Raji (cell line): ENCODE measurements around the gene ORC5.

ENCODE experiments used
- POLR2A ChIP-seq: IDR thresholded peaks from 2 replicates; pipeline ENCODE4 v1.6.1; 2011; ENCODE audit warnings: low read depth, low read length, control low read depth; ENCODE audit not compliant: insufficient read depth

The ORC5 gene

DNA sequence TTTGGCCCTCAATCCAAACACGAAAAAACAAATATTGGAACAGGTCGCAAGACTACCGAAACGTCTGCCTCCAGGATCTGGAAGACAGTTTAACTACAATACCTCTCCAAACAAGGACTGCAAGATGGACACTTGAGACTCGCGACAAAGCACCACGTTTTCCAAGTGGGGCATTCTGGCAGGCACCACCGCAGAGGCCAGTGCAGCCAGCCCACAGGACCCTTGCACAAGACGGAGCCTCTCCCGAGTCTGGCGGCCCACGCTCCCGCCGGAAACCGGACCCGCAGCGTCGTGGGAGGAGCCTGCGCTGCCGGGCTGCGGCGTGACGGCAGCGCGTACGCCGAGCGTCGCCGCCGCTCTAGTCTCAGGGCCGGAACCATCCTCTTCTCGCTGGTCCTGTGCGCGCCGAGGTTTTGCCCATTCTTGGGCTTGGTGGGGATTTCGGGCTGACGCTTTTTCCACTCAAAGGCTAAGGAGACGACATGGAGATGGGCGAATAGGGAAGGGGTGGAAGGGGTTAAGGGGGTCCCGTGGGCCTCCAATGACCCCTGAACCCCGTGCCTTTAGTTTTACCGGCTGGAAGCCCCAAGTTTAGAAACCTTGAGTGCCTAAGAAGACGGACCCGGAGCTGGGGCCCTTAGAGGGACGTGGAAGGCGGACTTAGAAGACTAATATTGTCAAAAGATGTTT, at the start of gene ORC5:
TSS of gene ORC5 (minus strand) at position 283 of the 690 bp plus-strand sequence. CDS start at position 174, 109 bp downstream.
- peak; percentile 99 for TF ChIP-seq POLR2A

DNA sequence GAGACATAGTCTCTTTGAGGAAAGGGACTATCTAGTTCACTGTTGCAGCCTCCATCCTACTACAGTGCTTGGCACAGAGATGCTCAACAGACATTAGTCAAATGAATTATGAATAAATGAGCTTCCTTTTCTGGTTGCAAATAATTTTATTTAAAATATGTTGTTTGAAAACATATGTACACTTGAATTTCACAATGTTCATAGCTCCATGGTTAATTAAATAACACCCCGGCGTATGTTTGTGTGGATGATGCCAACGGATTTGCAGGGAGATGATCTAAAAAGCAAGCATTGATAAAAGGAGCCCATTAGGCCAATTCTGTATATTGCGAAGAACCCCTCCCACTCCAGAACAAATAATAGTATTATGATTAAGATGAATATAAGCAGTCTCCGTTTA, 47.8 kb upstream of the ORC5 start:
- TF ChIP-seq POLR2A: no peak

DNA sequence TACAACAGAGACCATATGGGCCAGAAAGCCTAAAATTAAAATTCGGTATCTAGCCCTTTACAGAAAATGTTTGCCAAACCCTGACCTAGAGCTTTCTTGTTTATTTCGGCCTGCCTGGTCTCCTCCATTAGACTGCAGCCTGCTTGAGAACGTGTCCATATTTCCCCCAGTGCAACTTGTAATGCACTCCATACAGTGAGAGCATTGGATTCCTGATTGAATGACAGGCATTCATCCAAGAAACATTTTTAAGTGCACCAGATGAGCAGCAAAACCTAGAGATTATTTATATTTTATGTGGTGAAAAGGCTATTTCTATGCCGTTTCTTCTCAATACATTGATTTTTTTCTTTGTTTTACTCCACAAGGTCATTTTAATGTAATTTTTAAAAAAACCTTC, 47.4 kb upstream of the ORC5 start:
- TF ChIP-seq POLR2A: no peak

DNA sequence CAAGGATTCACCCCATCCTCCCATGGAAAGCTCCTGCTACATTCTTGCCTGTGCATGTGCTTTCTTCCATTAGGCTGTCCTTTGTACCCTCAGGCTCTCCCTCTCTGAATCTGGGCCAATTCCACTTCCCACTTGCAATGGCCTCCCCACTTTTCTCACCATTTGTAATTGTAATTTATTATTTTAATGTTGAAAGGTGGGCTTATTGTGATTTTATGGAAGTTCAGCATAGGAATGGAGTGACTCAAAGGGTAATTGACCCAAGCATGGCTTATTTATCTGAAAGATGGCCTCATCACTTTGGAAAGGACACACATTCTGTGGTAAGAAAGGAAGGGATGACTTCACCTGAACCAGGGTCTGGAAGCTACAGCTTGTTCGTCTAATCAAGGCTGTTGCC, 46.9 kb upstream of the ORC5 start:
- TF ChIP-seq POLR2A: no peak

DNA sequence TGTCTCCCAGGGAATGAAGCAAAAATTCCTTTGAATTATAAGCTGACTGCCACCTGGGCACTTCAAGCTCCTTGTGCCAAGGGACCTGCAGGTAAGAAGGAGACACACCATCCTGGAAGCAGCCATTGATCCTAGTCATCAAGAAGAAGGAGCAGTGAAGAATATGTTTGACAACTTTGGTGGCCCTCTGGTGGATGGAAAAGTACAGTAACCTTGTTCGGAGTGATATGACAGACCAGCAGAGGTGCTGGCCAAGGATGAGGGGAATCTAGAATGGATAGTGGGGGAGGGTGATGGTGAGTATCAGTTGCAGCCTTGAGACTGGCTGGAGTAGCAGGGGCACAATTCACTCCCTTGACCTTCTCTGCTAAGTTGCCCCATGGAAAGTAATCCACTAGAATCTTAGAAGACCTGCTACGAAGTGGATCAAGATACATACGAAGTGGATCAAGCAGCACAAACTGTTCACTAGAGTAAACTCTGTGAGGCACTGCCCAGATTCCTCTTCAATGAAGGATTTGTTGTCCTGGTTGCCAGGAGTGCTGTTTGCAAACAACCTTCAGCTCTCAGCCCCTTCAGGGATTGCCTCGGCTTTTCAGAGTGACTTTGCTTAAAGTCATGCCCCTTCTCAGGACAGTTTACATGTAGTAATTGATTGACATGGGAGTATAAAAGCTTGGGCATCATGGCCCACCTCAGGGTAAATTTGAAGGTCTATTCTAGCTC, 44.8 kb upstream of the ORC5 start:
- no peak for TF ChIP-seq POLR2A

DNA sequence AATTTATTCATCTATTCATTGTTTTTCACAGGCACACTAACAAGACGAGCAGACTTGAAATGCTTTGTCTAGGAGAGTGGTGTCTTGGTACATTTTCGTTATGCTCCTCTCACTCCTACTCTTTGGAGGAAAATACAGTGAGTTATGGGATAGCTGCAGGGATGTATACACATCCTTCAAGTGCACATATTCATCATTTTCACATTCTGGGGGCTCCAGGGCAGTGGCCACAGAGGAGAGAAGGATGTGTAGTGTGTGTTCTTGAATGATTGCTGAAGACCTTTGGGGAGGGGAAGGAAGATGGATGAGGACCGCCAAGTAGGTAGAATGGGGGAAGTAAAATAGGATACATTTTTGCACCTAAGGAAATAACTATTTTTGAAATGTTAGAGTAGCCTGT, 34.8 kb upstream of the ORC5 start:
- no peak for TF ChIP-seq POLR2A

DNA sequence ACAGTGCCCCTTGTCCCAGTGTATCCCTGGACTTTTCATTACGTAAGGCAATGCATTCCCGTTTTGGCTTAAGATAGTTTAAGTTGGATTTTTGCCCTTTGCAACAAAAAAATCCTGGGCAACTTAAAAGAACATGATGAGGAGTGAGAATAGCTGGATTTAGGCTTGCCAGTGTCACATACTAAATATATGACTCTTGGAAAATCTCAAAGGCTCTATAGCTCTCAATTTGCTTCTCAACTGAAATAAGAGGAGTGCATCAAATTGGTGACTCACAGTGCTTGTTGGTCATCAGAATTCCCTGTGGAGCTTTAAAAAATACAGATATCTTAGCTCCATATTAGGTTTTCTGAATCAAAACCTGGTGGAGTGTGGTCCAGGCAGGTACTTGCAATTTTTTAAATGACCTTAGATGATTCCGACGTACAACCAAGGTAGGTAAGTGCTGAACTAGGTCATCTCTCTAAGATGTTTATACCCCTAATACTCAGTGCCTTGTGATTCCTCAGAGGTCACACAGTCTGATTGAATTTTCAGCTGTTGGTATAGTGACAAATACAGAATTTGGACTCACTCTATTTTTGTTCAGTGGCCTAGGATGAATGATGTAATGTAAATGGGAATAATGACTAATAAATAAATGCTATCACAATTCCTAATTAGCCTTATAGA, 33.9 kb upstream of the ORC5 start:
- no peak for TF ChIP-seq POLR2A

DNA sequence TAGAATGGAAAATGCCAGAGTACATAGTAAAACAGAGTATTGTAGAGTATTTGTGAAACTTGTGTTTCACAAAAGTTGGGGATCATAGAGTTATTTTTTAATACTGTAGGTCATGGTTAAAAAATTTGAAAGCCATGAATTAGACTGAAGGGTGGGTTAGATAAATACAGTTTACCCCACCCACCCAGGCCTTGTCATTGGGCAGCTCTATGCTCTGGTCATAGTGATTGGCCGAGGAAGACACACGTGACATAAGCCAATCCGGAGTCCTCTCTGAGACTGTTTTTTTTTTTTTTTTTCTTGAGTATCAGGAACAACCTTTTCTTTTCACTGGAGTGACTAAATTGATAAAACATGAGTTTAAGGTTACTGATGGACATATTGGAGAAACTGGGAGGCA, 33.3 kb upstream of the ORC5 start:
- no peak for TF ChIP-seq POLR2A

DNA sequence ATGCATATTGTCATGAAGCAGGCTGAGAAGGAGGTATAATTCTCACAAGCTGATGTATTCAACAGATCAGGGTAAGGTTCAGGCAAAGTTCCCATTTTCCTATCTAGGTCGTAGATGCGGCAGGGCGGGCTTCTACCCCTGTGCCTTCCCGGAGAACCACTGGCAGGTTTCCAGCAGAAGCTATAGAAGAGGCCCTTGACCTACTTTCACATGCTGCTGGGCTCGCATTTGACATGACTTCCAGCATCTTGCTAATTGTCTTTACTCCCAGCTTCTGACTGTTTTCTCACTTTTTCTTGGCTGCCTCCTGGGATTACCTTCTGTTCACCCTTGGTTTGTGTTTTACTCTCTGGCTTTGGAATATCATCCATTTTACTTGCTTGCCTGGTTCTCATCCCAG, 32.6 kb upstream of the ORC5 start:
- no peak for TF ChIP-seq POLR2A

DNA sequence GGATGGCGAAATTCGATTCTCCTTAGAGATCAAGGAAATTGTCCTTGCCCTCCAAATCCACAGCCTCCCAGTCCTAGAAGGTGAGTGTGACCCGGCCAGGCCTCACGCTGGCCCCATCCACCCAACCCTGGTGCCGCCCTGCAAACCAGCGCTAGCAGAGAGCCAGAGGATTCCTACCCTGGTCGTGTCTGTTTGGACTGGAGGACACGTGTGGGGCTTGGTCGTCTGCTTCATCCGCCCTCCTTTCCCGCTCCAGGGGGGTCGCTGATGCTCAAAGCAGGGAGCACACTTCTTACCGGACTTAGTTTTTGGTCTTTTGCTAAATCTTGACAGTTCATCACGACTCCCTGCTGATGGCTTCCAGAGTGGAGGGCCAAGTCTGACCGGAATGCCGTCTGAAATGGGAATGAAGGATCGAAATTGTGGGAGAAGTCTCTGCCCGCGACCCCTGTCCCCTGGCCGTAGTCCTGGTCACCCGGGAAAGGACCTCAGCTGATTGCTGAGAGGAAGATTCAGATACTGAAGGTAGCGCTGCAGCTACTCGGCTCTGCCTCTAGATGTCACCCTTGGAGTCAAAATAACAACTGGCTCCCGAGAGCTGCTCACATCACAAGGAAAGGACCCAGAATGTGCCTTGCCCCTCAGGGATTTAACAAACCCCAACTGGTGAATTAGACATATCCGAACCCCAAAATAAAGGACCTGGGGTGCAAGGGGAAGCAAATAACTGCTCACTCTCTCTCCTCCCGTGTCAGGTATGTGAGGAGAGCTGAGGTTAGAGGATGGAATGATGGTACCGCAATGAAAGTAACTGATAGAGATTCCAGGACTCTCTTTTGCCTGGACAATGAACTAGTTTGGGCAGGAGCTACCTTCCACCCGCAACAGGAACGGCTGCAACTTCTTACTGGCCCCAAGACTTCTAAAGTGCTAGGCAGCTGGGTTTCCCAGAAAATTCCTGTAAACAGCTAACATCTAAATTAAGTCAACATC, 23.5 kb upstream of the ORC5 start:
- TF ChIP-seq POLR2A: no peak

DNA sequence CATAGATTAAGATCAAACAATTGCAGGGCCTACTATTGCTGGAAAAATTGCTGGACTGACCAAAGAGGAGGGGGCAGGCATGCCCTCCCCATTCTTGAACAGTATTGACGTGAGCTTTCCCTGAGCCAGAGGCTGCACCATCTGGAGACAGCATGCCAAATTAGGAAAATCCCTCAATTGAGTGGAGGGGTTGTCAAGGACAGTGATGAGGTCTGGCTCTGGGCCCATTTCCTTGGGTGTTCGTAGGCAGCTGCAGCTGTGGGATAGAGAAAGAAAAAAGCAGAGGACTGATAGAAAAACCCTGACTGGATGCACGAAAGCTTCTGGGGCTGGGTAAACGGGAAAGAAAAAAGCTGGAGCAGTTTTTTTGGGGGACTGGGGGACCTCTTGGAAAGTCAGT, 22.8 kb upstream of the ORC5 start:
- TF ChIP-seq POLR2A: no peak

DNA sequence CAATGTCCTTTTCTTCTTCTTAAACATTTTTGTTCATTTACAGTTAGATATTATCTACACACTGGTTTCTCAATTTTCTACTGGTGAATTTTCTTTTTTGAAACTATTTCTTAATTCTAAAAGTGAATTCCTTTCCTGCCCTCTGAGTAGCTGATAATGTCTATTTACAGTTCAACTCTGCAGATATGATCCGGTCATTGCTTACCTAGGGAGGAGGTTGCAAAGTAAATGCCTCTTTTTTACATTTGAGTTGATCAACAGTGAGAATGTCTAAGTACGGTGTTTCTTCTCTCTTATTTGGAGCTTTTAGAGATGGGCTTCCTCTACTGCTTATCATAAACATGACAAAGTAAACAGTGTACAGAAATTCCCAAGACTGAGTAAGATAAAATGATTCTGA, 20.6 kb upstream of the ORC5 start:
- TF ChIP-seq POLR2A: no peak

DNA sequence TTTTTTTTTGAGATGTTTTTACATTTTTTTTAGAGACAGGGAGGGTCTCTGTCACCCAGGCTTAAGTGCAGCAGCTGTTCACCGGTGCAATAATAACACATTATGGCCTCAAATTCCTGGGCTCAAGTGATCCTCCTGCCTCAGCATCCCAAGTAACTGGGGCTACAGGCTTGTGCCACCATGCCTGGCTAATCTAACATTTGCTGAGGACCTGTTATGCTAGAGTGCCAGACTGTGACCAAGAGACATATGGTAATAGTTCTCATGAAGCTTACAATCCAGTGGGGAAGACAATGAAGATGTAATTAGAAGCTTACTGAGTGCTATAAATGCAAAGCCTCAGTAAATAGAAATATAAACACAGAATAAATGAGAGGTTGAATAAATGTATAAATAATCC, 17.6 kb upstream of the ORC5 start:
- no peak for TF ChIP-seq POLR2A

DNA sequence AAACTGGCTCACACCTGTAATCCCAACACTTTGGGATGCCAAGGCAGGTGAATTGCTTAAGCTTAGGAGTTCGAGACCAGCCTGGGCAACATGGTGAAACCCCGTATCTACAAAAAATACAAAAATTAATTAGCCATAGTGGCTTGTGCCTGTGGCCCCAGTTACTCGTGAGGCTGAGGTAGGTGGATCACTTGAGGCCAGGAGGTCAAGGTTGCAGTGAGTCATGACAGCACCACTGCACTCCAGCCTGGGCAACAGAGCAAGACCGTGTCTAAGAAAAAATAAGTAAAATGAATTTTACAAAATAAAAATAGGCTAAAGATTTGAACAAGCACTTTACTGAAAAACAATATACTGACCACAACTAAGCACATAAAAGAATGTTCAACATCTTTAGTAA, 9.8 kb upstream of the ORC5 start:
- no peak for TF ChIP-seq POLR2A

DNA sequence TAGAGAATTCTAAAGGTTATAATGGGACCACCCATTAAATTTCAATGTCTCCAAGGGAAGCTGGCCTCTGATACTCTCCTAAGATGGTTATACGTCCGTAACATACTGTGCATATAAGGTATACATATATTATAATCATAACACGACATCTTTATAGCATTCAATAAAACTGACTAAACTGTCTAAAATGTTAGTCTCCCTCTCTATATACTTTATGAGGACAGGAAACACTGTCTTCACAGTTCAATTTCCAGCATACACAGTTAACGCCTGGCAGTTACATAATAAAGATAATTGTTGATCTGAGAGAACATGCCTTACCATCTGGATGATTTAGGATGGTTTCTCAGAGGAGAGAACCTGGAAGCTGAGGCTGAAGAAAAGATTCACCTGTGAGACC, 1.2 kb upstream of the ORC5 start:
- TF ChIP-seq POLR2A: no peak
